Right lobe of liver (tissue), 6 donors: ENCODE results near the gene DNAL1. TPM values are rescaled to one million over a fixed set of nuclear protein-coding genes. Genes with fewer than 3 reads are reported as not detected.
"Not testable (repeated sequence)": the region's sequence is repeated elsewhere in the genome, so short reads cannot be mapped to it uniquely, and the experiment has no call there.

Experiments
- ATAC-seq, 4 donors: fragments of 200-7000 bp; cut with Tn5 transposase; one replicate each; pipeline ENCODE4 v1.9.1; 2020; ENCODE audit warnings: mild to moderate bottlenecking in 4 of 4, moderate library complexity in 4 of 4
- DNase-seq, 3 donors: peaks; one replicate each; pipeline ENCODE4 v3.0.0-alpha.2; 2020
- H3K27ac ChIP-seq, 3 donors: fragments of 200-600 bp; one replicate each; pipeline ENCODE4 v1.8.0; 2022
- H3K27me3 ChIP-seq, 2 donors: fragments of 200-600 bp; one replicate each; pipeline ENCODE4 v1.8.0; 2022
- H3K36me3 ChIP-seq, 4 donors: fragments of 200-600 bp; sonication (generic) in 1 of 4; one replicate each; pipeline versions ENCODE4 v1.5.1 to v1.8.0; 2017 to 2022; ENCODE audit warnings: control low read depth in 1 of 4
- H3K4me1 ChIP-seq, 4 donors: fragments of 200-600 bp; sonication (generic) in 1 of 4; one replicate each; pipeline versions ENCODE4 v1.5.1 to v1.8.0; 2017 to 2022; ENCODE audit warnings: control low read depth in 1 of 4
- H3K4me3 ChIP-seq, 3 donors: fragments of 200-600 bp; one replicate each; pipeline ENCODE4 v1.8.0; 2022
- H3K9me3 ChIP-seq, 4 donors: fragments of 200-600 bp; sonication (generic) in 1 of 4; one replicate each; pipeline versions ENCODE4 v1.5.1 to v1.8.0; 2017 to 2022; ENCODE audit warnings: control low read depth in 1 of 4
- POLR2A ChIP-seq: fragments of 450-650 bp; IDR thresholded peaks from one replicate; pipeline ENCODE4 v1.6.1; 2017; ENCODE audit warnings: antibody characterized with exemption, mild to moderate bottlenecking
- WGBS: methylation state at CpG from one replicate; pipeline ENCODE4 v1.1.6; 2018; ENCODE audit warnings: low coverage, low lambda C conversion rate; ENCODE audit not compliant: insufficient coverage; ENCODE audit errors: missing lambda C conversion rate; 5-methylcytosine and 5-hydroxymethylcytosine counted together
- intact Hi-C, 2 donors: fragments of 100-400 bp; cut with DNase I; formaldehyde crosslinking; loops; one replicate each; pipeline versions ENCODE4 v1.11.2 to v1.14.1; 2022
- total RNA-seq, 6 experiments: library from RNA; depleted of rRNA in 2 of 6; stranded (reverse); fragments of >200 nt in 2 of 6; fragmentation: NEBNext Ultra II Directional in 3 of 6; extraction: Animal tissue kit (Norgen Biotek cat#: 25700) in 3 of 6; gene quantifications; one replicate each; pipeline versions ENCODE4 v1.1.0 to v1.2.4, GENCODE V29; 2016 to 2023
- TF ChIP-seq, protein P1 (sequence below), 4 donors: fragments of 200-600 bp in 3 of 4; fragments of 450-650 bp in 1 of 4; IDR thresholded peaks; one replicate each; pipeline versions ENCODE4 v1.5.1 to v1.8.0; 2016 to 2022; ENCODE audit warnings: antibody characterized with exemption in 4 of 4, mild to moderate bottlenecking in 2 of 4
- donor health status: DM: no; HTN: yes; CAD: no.
- donor health status: DM: no; HTN: no; CAD: no.
- donor health status: DM: no; HTN: no; CAD: no.
- donor health status: DM: no; HTN: yes; CAD: no.
- donor health status: DM: no; HTN: yes; CAD: no.

Gene DNAL1
- total RNA-seq, 6 experiments from 2014 or later, result 2.7 to 5.7 (median 3.2) TPM

DNA sequence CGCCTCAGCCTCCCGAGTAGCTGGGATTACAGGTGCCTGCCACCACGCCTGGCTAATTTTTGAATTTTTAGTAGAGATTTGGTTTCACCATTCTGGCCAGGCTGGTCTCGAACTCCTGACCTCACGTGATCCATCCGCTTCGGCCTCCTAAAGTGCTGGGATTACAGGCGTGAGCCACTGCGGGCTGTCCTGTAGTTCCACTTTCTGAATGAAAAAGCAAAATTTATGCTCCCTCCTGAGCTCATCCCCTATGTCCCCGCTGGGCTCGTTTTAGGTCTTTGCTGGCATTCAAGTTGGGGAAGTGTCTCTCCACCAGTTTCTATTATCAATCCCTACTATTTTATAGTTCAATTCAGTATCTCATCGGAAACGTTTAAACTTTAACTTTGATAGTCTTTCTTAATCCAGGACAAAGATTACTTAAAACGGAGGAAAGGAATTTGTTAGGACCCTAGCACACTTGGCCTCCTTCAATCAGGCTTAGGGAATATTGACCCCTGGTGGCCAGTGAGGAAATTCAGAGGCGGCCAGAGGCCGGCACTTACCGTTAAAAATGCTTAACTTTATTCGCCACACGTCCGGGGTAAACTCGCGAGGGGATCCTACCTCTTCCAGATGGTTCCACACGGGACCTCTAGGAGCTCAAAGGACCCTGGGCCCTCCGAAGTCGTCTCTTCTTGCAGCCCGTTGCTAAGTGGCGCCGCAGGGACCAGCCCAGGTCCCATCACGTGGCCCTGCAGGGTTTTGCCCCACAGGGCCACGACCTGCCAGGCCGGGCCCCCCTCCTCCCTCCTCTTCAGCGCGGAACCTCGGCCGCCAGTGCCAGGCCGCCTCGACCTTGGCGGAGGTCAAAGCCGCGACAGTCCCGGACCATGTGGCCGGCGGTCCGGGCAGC, 11.4 kb upstream of the DNAL1 start:
- DNase-seq, result peak; percentile 80 to 89 (median 87)
- intact Hi-C loops, result loop anchor here (10.0 kb wide), 2 partner anchors 81 to 109 kb away; partner anchors contain the start of gene PNMA1 (in 1 of the 2)
- 12% methylated on average over 23 of the region's 44 CpGs for WGBS
- Histone ChIP-seq H3K4me1 (peaks cover 0 to 14% (median 0%) of the 10 kb centered on the region in 4 donors), H3K27me3 (no peaks in the 10 kb centered on the region), H3K4me3 (peak overlapping the region; percentile 52 to 64 (median 62)), H3K36me3 (no peaks in the 10 kb centered on the region), H3K9me3 (no peaks in the 10 kb centered on the region), H3K27ac (peak overlapping the region; percentile 47 to 86 (median 70))
- ATAC-seq, result peak; percentile 88 to 94 (median 90)
- TF ChIP-seq, protein P1, sequence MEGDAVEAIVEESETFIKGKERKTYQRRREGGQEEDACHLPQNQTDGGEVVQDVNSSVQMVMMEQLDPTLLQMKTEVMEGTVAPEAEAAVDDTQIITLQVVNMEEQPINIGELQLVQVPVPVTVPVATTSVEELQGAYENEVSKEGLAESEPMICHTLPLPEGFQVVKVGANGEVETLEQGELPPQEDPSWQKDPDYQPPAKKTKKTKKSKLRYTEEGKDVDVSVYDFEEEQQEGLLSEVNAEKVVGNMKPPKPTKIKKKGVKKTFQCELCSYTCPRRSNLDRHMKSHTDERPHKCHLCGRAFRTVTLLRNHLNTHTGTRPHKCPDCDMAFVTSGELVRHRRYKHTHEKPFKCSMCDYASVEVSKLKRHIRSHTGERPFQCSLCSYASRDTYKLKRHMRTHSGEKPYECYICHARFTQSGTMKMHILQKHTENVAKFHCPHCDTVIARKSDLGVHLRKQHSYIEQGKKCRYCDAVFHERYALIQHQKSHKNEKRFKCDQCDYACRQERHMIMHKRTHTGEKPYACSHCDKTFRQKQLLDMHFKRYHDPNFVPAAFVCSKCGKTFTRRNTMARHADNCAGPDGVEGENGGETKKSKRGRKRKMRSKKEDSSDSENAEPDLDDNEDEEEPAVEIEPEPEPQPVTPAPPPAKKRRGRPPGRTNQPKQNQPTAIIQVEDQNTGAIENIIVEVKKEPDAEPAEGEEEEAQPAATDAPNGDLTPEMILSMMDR (IDR thresholded peaks at IDR 0.05), result peak; percentile 85 to 93 (median 87)
- peak; percentile 15 for TF ChIP-seq POLR2A

DNA sequence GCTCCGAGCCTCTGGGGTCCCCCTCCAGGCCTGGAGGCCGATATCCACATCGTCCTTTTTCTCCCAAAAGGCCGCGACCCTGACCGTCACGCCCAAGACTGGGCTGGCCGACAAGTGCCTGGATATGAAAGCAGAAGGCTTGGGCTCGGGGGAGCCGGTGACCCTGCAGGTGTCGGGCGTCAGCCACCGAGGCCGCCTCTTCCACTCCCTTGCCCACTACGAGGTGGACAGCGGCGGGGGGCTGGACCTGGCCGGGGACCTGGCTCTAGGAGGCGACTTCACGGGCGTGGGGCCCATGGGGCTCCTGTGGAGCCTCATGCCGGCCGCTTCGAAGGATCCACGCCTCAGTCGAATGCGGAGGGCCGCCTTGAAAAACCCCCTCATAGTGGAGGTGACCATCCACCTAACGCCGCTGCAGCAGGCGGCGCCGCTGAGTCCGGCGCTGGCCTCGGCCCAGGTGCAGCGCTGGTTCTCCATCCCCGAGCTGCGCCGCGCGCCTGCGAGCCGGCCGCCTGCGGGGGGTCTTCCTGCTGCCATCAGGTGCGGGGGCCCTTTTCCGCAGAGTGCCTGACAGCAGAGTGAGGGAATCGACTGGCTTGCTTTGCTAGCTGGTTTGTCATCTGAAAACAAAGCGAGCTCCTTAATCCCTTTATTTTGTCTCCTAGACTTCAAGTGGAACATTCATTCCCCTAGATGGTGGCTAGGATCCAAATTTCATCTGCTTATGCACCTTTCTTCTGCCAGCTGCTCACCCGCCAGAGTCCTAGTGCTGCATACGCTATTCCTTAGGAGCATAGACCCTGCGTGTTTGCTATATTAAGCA, 10.6 kb upstream of the DNAL1 start:
- H3K27ac ChIP-seq, result peak overlapping the region; percentile 47 to 86 (median 70)
- no peak for TF ChIP-seq POLR2A
- TF ChIP-seq, protein P1 (IDR thresholded peaks at IDR 0.05), result peak; percentile 29 to 39 (median 36)

DNA sequence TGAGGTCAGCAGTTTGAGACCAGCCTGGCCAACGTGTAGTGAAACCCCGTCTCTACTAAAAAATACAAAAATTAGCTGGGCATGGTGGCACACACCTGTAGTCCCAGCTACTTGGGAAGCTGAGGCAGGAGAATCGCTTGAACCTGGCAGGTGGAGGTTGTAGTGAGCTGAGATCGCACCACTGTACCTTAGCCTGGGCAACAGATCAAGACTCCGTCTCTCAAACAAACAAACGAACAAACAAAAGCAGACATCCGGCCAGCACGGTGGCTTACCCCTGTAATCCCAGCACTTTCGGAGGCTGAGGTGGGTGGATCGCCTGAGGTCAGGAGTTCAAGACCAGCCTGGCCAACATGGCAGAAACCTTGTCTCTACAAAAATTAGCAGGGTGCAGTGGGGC, 8.4 kb upstream of the DNAL1 start:
- H3K9me3 ChIP-seq, H3K4me3 ChIP-seq, DNase-seq, ATAC-seq, H3K27ac ChIP-seq, H3K36me3 ChIP-seq, H3K27me3 ChIP-seq: not testable (repeated sequence)
- intact Hi-C loops, result loop anchor here (10.0 kb wide), 2 partner anchors 78 to 112 kb away; partner anchors contain the start of gene PNMA1 (in 1 of the 2)
- 37% methylated on average over 9 of the region's 10 CpGs for WGBS
- peaks cover 0 to 14% (median 0%) of the 10 kb centered on the region in 4 donors for H3K4me1 ChIP-seq

More for the DNA sequence above, 10.6 kb upstream of the DNAL1 start:
- peaks cover 0 to 14% (median 0%) of the 10 kb centered on the region in 4 donors for H3K4me1 ChIP-seq
- H3K27me3 ChIP-seq, result no peaks in the 10 kb centered on the region
- intact Hi-C loops, result loop anchor here (10.0 kb wide), 2 partner anchors 81 to 109 kb away; partner anchors contain the start of gene PNMA1 (in 1 of the 2)
- peak in 2 of 3 donors; percentile 63 to 64 for DNase-seq
- H3K9me3 ChIP-seq, result no peaks in the 10 kb centered on the region
- peak overlapping the region; percentile 52 to 64 (median 62) for H3K4me3 ChIP-seq
- no peaks in the 10 kb centered on the region for H3K36me3 ChIP-seq
- ATAC-seq, result peak; percentile 73 to 77 (median 74)
- WGBS, result 13% methylated on average over 9 of the region's 53 CpGs

DNA sequence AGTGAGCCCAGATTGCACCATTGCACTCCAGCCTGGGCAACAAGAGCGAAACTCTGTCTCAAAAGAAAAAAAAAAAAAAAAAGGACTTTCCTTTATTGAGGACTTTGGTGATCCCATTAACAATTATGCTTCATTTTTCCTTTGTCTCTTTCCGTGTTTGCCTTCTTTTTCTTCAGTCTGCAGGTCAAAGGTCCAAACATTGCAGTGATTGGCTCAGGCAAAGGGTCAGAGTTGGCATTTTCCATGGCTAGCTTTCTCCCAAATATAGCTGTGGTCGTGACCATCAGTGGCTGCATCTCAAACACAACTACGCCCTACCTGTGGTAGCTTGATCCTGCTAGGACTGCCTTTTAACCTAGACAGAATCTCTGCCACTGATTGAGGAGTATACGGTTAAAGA, 7.0 kb upstream of the DNAL1 start:
- H3K27ac ChIP-seq, result no peak overlapping the region
- no peaks in the 10 kb centered on the region for H3K27me3 ChIP-seq
- no peak for ATAC-seq
- no peak for DNase-seq
- H3K4me3 ChIP-seq, result no peak overlapping the region
- TF ChIP-seq, protein P1 (IDR thresholded peaks at IDR 0.05), result no peak
- no peak for TF ChIP-seq POLR2A
- no peaks in the 10 kb centered on the region for H3K36me3 ChIP-seq
- intact Hi-C loops, result loop anchor here (10.0 kb wide), 2 partner anchors 77 to 113 kb away; partner anchors contain the start of gene PNMA1 (in 1 of the 2)
- H3K4me1 ChIP-seq, result peaks cover 0 to 13% (median 0%) of the 10 kb centered on the region in 4 donors
- whole genome bisulfite sequencing, result 65% methylated on average over 4 of the region's 5 CpGs
- no peaks in the 10 kb centered on the region for H3K9me3 ChIP-seq
